Retinal pigment epithelial cell (primary cell): ENCODE data around the gene OST4.

Source experiments
- DNase-seq: peaks from one replicate; pipeline ENCODE4 v3.0.0-alpha.2; 2010; ENCODE audit warnings: low read depth
- H3K4me3 ChIP-seq: 2 replicates; pipeline ENCODE4 v1.5.1; 2011; ENCODE audit warnings: mild to moderate bottlenecking, low read length, control low read depth, moderate library complexity
- TF ChIP-seq, protein P1 (sequence below): conservative IDR thresholded peaks from 2 replicates; pipeline ENCODE4 v1.5.1; 2011; ENCODE audit warnings: low read depth, low read length, control low read depth, inconsistent platforms

Gene OST4

DNA sequence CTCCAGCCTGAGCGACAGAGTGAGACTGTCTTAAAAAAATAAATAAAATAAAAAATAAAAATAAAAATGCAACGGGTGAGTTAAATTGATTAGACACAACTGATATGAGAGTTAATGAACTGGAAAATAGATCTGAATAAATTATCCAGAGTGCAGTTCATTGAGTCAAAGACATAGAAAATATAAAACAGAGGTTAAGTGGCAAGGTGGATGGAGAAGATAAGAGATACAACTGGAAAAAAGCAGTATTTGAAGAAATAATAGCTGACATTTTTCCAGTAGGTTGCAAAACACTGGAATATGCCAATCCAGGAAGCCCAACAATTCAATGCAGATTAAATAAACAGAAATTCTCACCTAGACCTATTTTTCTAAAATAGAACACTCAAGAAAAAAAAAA, 36.8 kb upstream of the OST4 start:
- H3K4me3 ChIP-seq: no peak overlapping the region
- TF ChIP-seq, protein P1, sequence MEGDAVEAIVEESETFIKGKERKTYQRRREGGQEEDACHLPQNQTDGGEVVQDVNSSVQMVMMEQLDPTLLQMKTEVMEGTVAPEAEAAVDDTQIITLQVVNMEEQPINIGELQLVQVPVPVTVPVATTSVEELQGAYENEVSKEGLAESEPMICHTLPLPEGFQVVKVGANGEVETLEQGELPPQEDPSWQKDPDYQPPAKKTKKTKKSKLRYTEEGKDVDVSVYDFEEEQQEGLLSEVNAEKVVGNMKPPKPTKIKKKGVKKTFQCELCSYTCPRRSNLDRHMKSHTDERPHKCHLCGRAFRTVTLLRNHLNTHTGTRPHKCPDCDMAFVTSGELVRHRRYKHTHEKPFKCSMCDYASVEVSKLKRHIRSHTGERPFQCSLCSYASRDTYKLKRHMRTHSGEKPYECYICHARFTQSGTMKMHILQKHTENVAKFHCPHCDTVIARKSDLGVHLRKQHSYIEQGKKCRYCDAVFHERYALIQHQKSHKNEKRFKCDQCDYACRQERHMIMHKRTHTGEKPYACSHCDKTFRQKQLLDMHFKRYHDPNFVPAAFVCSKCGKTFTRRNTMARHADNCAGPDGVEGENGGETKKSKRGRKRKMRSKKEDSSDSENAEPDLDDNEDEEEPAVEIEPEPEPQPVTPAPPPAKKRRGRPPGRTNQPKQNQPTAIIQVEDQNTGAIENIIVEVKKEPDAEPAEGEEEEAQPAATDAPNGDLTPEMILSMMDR: no peak
- DNase-seq: no peak

DNA sequence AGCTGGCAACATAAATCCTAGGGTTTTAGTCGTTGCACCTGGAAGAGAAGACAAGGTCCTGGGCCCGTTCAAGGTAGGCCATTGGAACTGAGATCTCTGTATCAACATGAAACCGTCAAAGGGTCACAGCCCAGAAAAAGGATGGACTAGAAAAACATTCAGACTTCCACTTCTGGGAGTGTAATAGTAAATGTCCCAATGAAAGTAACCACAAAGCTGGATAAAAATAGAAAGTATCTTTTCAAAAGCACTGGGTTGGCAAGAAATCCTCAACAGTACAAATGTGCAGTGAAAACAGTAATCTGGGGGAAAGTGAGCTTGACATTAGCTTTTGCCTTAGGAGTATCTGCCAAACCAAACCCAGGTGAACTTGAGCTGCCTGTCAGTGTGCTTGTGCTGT, 34.5 kb upstream of the OST4 start:
- no peak for DNase-seq
- TF ChIP-seq, protein P1: no peak
- no peak overlapping the region for H3K4me3 ChIP-seq

- H3K4me3 ChIP-seq: no peak overlapping the region
- no peak for DNase-seq
- TF ChIP-seq, protein P1: no peak
These were observed 30.9 kb upstream of the OST4 start for GRCh38 chr2:27102329-27102728.

- no peak for DNase-seq
- TF ChIP-seq, protein P1: no peak
- no peak overlapping the region for H3K4me3 ChIP-seq
These were observed 28.6 kb upstream of the OST4 start for GRCh38 chr2:27100036-27100435.

DNA sequence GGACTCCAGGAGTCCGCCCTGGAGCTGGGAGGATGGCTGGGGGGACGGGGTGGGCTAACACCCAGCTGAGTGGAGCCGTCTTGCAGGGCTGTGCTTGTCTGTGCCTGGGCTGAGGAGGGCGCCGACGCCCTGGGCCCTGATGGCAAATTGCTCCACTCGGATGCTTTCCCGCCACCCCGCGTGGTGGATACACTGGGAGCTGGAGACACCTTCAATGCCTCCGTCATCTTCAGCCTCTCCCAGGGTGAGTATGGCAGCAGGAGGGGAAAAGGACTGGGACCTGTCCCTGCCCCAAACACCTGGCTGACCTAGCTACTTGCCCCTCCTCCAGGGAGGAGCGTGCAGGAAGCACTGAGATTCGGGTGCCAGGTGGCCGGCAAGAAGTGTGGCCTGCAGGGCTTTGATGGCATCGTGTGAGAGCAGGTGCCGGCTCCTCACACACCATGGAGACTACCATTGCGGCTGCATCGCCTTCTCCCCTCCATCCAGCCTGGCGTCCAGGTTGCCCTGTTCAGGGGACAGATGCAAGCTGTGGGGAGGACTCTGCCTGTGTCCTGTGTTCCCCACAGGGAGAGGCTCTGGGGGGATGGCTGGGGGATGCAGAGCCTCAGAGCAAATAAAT, 28.0 kb upstream of the OST4 start:
- TF ChIP-seq, protein P1: no peak
- H3K4me3 ChIP-seq: no peak overlapping the region
- no peak for DNase-seq

DNA sequence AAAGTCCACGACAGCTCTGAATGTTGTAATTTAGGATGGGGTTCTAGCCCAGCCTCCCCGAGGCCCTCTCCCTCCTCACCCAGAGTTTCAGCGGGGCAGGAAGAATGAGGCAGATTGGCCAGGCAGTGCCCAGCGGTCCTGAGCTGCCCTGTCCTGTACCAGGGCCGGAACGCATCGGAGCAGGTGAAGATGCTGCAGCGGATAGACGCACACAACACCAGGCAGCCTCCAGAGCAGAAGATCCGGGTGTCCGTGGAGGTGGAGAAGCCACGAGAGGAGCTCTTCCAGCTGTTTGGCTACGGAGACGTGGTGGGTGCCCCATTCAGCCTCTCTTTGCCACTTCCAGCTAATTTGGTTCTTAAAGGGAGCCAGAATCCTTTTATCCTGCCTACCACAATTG, 25.9 kb upstream of the OST4 start:
- DNase-seq: no peak
- no peak overlapping the region for H3K4me3 ChIP-seq
- TF ChIP-seq, protein P1: no peak

- no peak overlapping the region for H3K4me3 ChIP-seq
- TF ChIP-seq, protein P1: no peak
- no peak for DNase-seq
These were observed 25.4 kb upstream of the OST4 start for GRCh38 chr2:27096748-27097297.
